ENCODE data around the gene FAM234A.

- TF ChIP-seq CTCF (conservative IDR thresholded peaks at IDR 0.05) (no peak), ZFX (IDR thresholded peaks at IDR 0.05) (no peak)
Measured at GRCh38 chr16:255183-255582, 20.6 kb downstream of the FAM234A start.
